CD4-positive, CD25-positive, alpha-beta regulatory T cell (primary cell): ENCODE data around the gene DENND2A. TPM values are rescaled to one million over a fixed set of nuclear protein-coding genes. Genes with fewer than 3 reads are reported as not detected.

ENCODE experiments used
- ATAC-seq, 2 donors: fragments of 150-1000 bp; cut with Tn5 transposase; one replicate each; pipeline ENCODE4 v1.10.0; 2021; ENCODE audit warnings: low read depth in 2 of 2, moderate number of reproducible peaks in 2 of 2, moderate library complexity in 1 of 2
- DNase-seq, 3 donors: peaks; one replicate each; pipeline versions ENCODE4 v3.0.0 to v3.0.0-alpha.2; 2012 to 2022; ENCODE audit warnings: mixed read lengths in 1 of 3
- H3K27ac ChIP-seq: one replicate; pipeline ENCODE4 v1.7.0; 2013; ENCODE audit warnings: mild to moderate bottlenecking, low read length; ENCODE audit not compliant: insufficient read depth, poor library complexity, severe bottlenecking
- H3K27me3 ChIP-seq: one replicate; pipeline ENCODE4 v1.7.0; 2013; ENCODE audit warnings: low read length; ENCODE audit not compliant: control insufficient read depth, insufficient read depth
- H3K36me3 ChIP-seq: one replicate; pipeline ENCODE4 v1.7.0; 2013; ENCODE audit warnings: mild to moderate bottlenecking, low read length, moderate library complexity; ENCODE audit not compliant: control insufficient read depth, insufficient read depth
- H3K4me1 ChIP-seq: 2 replicates; pipeline ENCODE4 v1.7.0; 2013; ENCODE audit warnings: mild to moderate bottlenecking, low read length; ENCODE audit not compliant: insufficient read depth, control insufficient read depth, poor library complexity, severe bottlenecking
- H3K4me3 ChIP-seq: one replicate; pipeline ENCODE4 v1.7.0; 2013; ENCODE audit warnings: low read depth, mild to moderate bottlenecking, low read length, moderate library complexity
- H3K9me3 ChIP-seq, 2 experiments: 1 replicate in 1 of 2; 2 replicates in 1 of 2; pipeline ENCODE4 v1.7.0; 2013; ENCODE audit warnings: low read length in 2 of 2, mild to moderate bottlenecking in 1 of 2, moderate library complexity in 1 of 2; ENCODE audit not compliant: control insufficient read depth in 2 of 2
- H3K27ac Mint-ChIP-seq, 3 donors: one replicate each; pipeline ENCODE4 v1.8.0; 2020 to 2022; ENCODE audit warnings: mild to moderate bottlenecking in 3 of 3, mixed read lengths in 3 of 3, moderate library complexity in 2 of 3
- H3K27me3 Mint-ChIP-seq: one replicate; pipeline ENCODE4 v1.8.0; 2022; ENCODE audit warnings: mild to moderate bottlenecking, mixed read lengths
- H3K36me3 Mint-ChIP-seq: one replicate; pipeline ENCODE4 v1.8.0; 2020; ENCODE audit warnings: mixed read lengths
- H3K4me1 Mint-ChIP-seq, 4 donors: one replicate each; pipeline ENCODE4 v1.8.0; 2020 to 2022; ENCODE audit warnings: mixed read lengths in 4 of 4, mild to moderate bottlenecking in 1 of 4
- H3K4me3 Mint-ChIP-seq, 4 donors: one replicate each; pipeline ENCODE4 v1.8.0; 2020 to 2022; ENCODE audit warnings: mild to moderate bottlenecking in 4 of 4, mixed read lengths in 4 of 4, moderate library complexity in 3 of 4
- H3K9me3 Mint-ChIP-seq, 7 donors: one replicate each; pipeline ENCODE4 v1.8.0; 2020 to 2022; ENCODE audit warnings: mixed read lengths in 7 of 7, mild to moderate bottlenecking in 3 of 7, moderate library complexity in 2 of 7
- polyA plus RNA-seq, 4 donors: library from polyadenylated mRNA; unstranded; fragments of 300-500 nt; fragmentation: Illumina TruSeq; gene quantifications; one replicate each; pipeline ENCODE4 v1.2.3, GENCODE V29; 2021
- total RNA-seq: library from RNA; stranded (reverse); gene quantifications from one replicate; pipeline ENCODE4 v1.2.3, GENCODE V29; 2022

DENND2A gene
- total and polyA plus RNA-seq, 5 donors from 2014 or later: not detected

GRCh38 chr7:140596519-140597427, 43.8 kb downstream of the DENND2A start:
- no peaks in the 10 kb centered on the region for H3K36me3 Mint-ChIP-seq
- H3K27ac Mint-ChIP-seq: no peak overlapping the region
- peaks cover 3% of the 10 kb centered on the region for H3K27me3 ChIP-seq
- peaks cover 0 to 4% (median 3%) of the 10 kb centered on the region in 4 donors for H3K4me1 Mint-ChIP-seq
- H3K27me3 Mint-ChIP-seq: peaks cover 15% of the 10 kb centered on the region
- DNase-seq (no peak), ATAC-seq (no peak)
- H3K4me3 Mint-ChIP-seq: no peak overlapping the region
- no peaks in the 10 kb centered on the region for H3K9me3 ChIP-seq
- no peaks in the 10 kb centered on the region for H3K36me3 ChIP-seq
- no peak overlapping the region for H3K4me3 ChIP-seq
- no peaks in the 10 kb centered on the region for H3K4me1 ChIP-seq
- no peak overlapping the region for H3K27ac ChIP-seq
- peaks cover 0 to 2% (median 0%) of the 10 kb centered on the region in 7 donors for H3K9me3 Mint-ChIP-seq

GRCh38 chr7:140595468-140596092, 45.0 kb downstream of the DENND2A start:
- peaks cover 0 to 2% (median 0%) of the 10 kb centered on the region in 7 donors for H3K9me3 Mint-ChIP-seq
- no peak overlapping the region for H3K27ac ChIP-seq
- H3K4me3 ChIP-seq: no peak overlapping the region
- H3K36me3 Mint-ChIP-seq: no peaks in the 10 kb centered on the region
- H3K9me3 ChIP-seq: no peaks in the 10 kb centered on the region
- H3K4me1 ChIP-seq: no peaks in the 10 kb centered on the region
- no peaks in the 10 kb centered on the region for H3K36me3 ChIP-seq
- no peak overlapping the region for H3K27ac Mint-ChIP-seq
- H3K27me3 ChIP-seq: peaks cover 3% of the 10 kb centered on the region
- H3K27me3 Mint-ChIP-seq: peaks cover 15% of the 10 kb centered on the region
- H3K4me3 Mint-ChIP-seq: peak overlapping the region in 1 of 4 donors; percentile 17
- DNase-seq (no peak), ATAC-seq (no peak)
- H3K4me1 Mint-ChIP-seq: peaks cover 0 to 8% (median 3%) of the 10 kb centered on the region in 4 donors

GRCh38 chr7:140594131-140594691, 46.4 kb downstream of the DENND2A start:
- H3K4me1 ChIP-seq: no peaks in the 10 kb centered on the region
- H3K36me3 Mint-ChIP-seq: no peaks in the 10 kb centered on the region
- H3K27ac Mint-ChIP-seq: no peak overlapping the region
- no peak overlapping the region for H3K4me3 Mint-ChIP-seq
- H3K36me3 ChIP-seq: no peaks in the 10 kb centered on the region
- H3K4me1 Mint-ChIP-seq: peaks cover 0 to 8% (median 3%) of the 10 kb centered on the region in 4 donors
- no peaks in the 10 kb centered on the region for H3K9me3 ChIP-seq
- DNase-seq (no peak), ATAC-seq (no peak)
- peaks cover 3% of the 10 kb centered on the region for H3K27me3 ChIP-seq
- H3K4me3 ChIP-seq: no peak overlapping the region
- H3K27ac ChIP-seq: no peak overlapping the region
- H3K27me3 Mint-ChIP-seq: peaks cover 11% of the 10 kb centered on the region
- peaks cover 0 to 2% (median 0%) of the 10 kb centered on the region in 7 donors for H3K9me3 Mint-ChIP-seq

- Mint-ChIP-seq H3K9me3 (peaks cover 0 to 2% (median 0%) of the 10 kb centered on the region in 7 donors), H3K27ac (no peak overlapping the region), H3K4me3 (no peak overlapping the region), H3K4me1 (peaks cover 0 to 8% (median 3%) of the 10 kb centered on the region in 4 donors), H3K36me3 (no peaks in the 10 kb centered on the region), H3K27me3 (peaks cover 11% of the 10 kb centered on the region)
- Histone ChIP-seq H3K36me3 (no peaks in the 10 kb centered on the region), H3K4me3 (no peak overlapping the region), H3K27ac (no peak overlapping the region), H3K27me3 (peaks cover 3% of the 10 kb centered on the region), H3K9me3 (no peaks in the 10 kb centered on the region), H3K4me1 (no peaks in the 10 kb centered on the region)
- peak in 1 of 3 donors; percentile 11 for DNase-seq
- no peak for ATAC-seq
These were observed 47.0 kb downstream of the DENND2A start for GRCh38 chr7:140593672-140593982.

- Histone ChIP-seq H3K4me3 (no peak overlapping the region), H3K27ac (no peak overlapping the region), H3K36me3 (no peaks in the 10 kb centered on the region), H3K27me3 (peaks cover 3% of the 10 kb centered on the region), H3K9me3 (no peaks in the 10 kb centered on the region), H3K4me1 (no peaks in the 10 kb centered on the region)
- H3K4me3 Mint-ChIP-seq: no peak overlapping the region
- H3K9me3 Mint-ChIP-seq: peaks cover 0 to 2% (median 0%) of the 10 kb centered on the region in 7 donors
- no peak overlapping the region for H3K27ac Mint-ChIP-seq
- DNase-seq (no peak), ATAC-seq (no peak)
- no peaks in the 10 kb centered on the region for H3K36me3 Mint-ChIP-seq
- H3K4me1 Mint-ChIP-seq: peaks cover 0 to 8% (median 3%) of the 10 kb centered on the region in 4 donors
- H3K27me3 Mint-ChIP-seq: peaks cover 11% of the 10 kb centered on the region
These were observed 47.5 kb downstream of the DENND2A start for GRCh38 chr7:140592964-140593671.

GRCh38 chr7:140591180-140591902, 49.3 kb downstream of the DENND2A start:
- Histone ChIP-seq H3K27me3 (peaks cover 3% of the 10 kb centered on the region), H3K36me3 (no peaks in the 10 kb centered on the region), H3K4me3 (no peak overlapping the region), H3K27ac (no peak overlapping the region), H3K9me3 (no peaks in the 10 kb centered on the region), H3K4me1 (no peaks in the 10 kb centered on the region)
- peaks cover 0 to 8% (median 3%) of the 10 kb centered on the region in 4 donors for H3K4me1 Mint-ChIP-seq
- H3K27ac Mint-ChIP-seq: no peak overlapping the region
- ATAC-seq (no peak), DNase-seq (peak in 1 of 3 donors; percentile 5)
- no peak overlapping the region for H3K4me3 Mint-ChIP-seq
- peaks cover 11% of the 10 kb centered on the region for H3K27me3 Mint-ChIP-seq
- no peaks in the 10 kb centered on the region for H3K9me3 Mint-ChIP-seq
- H3K36me3 Mint-ChIP-seq: no peaks in the 10 kb centered on the region

- H3K4me1 Mint-ChIP-seq: peaks cover 0 to 4% (median 0%) of the 10 kb centered on the region in 4 donors
- DNase-seq (no peak), ATAC-seq (no peak)
- no peaks in the 10 kb centered on the region for H3K27me3 ChIP-seq
- H3K9me3 ChIP-seq: no peaks in the 10 kb centered on the region
- no peak overlapping the region for H3K4me3 ChIP-seq
- no peaks in the 10 kb centered on the region for H3K9me3 Mint-ChIP-seq
- H3K27ac ChIP-seq: no peak overlapping the region
- no peaks in the 10 kb centered on the region for H3K36me3 ChIP-seq
- H3K4me3 Mint-ChIP-seq: no peak overlapping the region
- H3K4me1 ChIP-seq: no peaks in the 10 kb centered on the region
- no peak overlapping the region for H3K27ac Mint-ChIP-seq
- H3K36me3 Mint-ChIP-seq: no peaks in the 10 kb centered on the region
- H3K27me3 Mint-ChIP-seq: no peaks in the 10 kb centered on the region
These were observed 53.4 kb downstream of the DENND2A start for GRCh38 chr7:140587243-140587642.
